Activated T-cell treated with anti-CD3 and anti-CD28 coated beads, Interleukin-2, amount 50 U/mL, for 48 hours (primary cell): ENCODE measurements around the gene DHX29.
A peak's percentile ranks its signal among the peaks of the same experiment; 100 is the strongest.
"Not testable (repeated sequence)": the region's sequence is repeated elsewhere in the genome, so short reads cannot be mapped to it uniquely, and the experiment has no call there.

ENCODE experiments used
- DNase-seq, 2 experiments: peaks; one replicate each; pipeline ENCODE4 v3.0.0-alpha.2; 2020

DHX29 gene, protein sequence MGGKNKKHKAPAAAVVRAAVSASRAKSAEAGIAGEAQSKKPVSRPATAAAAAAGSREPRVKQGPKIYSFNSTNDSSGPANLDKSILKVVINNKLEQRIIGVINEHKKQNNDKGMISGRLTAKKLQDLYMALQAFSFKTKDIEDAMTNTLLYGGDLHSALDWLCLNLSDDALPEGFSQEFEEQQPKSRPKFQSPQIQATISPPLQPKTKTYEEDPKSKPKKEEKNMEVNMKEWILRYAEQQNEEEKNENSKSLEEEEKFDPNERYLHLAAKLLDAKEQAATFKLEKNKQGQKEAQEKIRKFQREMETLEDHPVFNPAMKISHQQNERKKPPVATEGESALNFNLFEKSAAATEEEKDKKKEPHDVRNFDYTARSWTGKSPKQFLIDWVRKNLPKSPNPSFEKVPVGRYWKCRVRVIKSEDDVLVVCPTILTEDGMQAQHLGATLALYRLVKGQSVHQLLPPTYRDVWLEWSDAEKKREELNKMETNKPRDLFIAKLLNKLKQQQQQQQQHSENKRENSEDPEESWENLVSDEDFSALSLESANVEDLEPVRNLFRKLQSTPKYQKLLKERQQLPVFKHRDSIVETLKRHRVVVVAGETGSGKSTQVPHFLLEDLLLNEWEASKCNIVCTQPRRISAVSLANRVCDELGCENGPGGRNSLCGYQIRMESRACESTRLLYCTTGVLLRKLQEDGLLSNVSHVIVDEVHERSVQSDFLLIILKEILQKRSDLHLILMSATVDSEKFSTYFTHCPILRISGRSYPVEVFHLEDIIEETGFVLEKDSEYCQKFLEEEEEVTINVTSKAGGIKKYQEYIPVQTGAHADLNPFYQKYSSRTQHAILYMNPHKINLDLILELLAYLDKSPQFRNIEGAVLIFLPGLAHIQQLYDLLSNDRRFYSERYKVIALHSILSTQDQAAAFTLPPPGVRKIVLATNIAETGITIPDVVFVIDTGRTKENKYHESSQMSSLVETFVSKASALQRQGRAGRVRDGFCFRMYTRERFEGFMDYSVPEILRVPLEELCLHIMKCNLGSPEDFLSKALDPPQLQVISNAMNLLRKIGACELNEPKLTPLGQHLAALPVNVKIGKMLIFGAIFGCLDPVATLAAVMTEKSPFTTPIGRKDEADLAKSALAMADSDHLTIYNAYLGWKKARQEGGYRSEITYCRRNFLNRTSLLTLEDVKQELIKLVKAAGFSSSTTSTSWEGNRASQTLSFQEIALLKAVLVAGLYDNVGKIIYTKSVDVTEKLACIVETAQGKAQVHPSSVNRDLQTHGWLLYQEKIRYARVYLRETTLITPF (N-terminal part only)

GRCh38 chr5:55307383-55308253 is at the start of gene DHX29, which contains the start of gene MTREX:
Gene DHX29 (minus strand): TSS chr5:55307694. CDS start chr5:55307573, 121 bp downstream.
Gene MTREX (plus strand): TSS chr5:55307989. CDS start chr5:55308014, 25 bp downstream.
- peak; percentile 92 for DNase-seq

DNA sequence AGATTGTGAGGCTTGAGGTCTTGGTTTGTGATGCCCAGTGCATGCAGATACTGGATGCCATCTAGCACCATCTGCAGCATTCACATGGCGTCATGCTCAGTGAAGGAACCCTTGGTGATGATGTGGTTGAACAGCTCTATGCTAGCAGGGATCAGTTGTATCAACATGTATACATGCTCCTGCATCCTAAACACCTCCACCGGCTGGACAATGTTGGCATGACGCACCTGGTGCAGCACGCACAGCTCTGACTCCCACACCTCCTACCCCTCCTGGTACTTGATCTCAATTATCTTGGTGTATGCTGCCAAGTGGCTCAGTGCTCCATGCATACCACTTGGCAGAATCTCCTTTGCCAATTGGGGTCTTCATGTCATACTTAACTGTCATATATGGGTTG is 49.4 kb upstream of the DHX29 start:
- DNase-seq: no peak

GRCh38 chr5:55350754-55351153 is 43.3 kb upstream of the DHX29 start:
- no peak for DNase-seq

DNA sequence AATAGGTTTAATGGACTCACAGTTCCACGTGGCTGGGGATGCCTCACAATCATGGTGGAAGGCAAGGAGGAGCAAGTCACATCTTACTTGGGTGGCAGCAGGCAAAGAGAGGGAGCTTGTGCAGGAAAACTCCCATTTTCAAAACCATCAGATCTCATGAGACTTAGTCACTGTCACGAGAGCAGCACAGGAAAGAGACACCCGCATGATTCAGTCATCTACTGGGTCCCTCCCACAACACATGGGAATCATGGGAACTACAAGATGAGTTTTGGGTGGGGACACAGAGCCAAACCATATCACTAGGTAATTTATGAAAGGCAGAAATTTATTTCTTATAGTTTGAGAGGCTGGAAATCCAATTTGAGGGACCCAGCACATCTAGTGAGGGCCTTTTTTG is 40.3 kb upstream of the DHX29 start:
- no peak for DNase-seq

GRCh38 chr5:55345327-55345726 is 37.8 kb upstream of the DHX29 start:
- no peak for DNase-seq

- peak; percentile 75 for DNase-seq
Observed at GRCh38 chr5:55344392-55344992, 37.0 kb upstream of the DHX29 start.

DNA sequence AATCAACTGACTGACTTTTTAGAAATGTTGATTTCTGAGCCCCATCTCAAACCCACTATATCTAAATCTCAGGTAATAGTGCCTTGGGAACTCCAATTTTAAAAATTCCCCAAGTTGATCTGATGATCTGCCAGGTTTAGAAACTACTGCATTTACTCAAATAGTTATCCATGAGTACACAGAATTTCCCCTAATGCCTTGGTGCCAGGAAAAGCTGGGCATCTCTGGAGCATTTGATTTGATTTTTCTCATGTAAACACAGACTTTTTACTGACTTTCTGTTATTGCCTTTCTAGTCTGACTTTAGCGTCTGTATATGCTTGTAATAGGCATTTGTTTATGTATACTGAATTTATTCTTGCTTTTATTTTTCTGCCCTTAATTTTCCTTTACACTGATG is 36.1 kb upstream of the DHX29 start:
- no peak for DNase-seq

DNA sequence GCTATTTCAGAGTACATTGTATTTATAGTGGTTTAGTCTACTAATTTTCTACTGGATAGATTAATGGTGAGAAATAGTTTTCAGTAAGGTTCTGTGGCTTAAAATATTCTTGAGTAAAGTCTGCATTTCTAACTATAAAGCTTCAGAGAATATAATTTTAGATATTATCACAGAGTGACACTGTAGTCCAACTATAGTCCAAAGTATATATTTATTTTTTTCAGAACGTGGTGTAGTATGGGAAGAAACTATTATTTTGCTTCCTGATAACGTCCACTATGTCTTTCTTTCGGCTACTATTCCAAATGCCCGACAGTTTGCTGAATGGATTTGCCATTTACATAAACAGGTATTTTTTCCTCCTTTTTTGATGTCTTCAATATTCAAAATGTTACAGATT is 35.6 kb upstream of the DHX29 start:
- DNase-seq: no peak

DNA sequence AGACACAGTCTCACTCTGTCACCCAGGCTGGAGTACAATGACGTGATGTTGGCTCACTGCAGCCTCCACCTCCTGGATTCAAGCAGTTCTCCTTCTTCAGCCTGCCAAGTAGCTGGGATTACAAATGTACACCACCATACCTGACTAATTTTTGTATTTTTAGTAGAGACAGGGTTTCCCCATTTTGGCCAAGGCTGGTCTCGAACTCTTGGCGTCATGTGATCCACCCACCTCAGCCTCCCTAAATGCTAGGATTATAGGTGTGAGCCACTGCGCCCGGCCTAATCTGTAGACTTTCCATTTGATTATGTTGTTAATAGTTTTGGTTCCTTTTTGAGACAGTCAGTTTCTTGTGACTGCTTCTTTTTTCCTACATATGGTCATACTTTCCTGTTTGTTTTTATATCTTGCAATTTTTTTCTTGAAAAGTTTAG is 31.3 kb upstream of the DHX29 start:
- peak; percentile 78 to 80 for DNase-seq

DNA sequence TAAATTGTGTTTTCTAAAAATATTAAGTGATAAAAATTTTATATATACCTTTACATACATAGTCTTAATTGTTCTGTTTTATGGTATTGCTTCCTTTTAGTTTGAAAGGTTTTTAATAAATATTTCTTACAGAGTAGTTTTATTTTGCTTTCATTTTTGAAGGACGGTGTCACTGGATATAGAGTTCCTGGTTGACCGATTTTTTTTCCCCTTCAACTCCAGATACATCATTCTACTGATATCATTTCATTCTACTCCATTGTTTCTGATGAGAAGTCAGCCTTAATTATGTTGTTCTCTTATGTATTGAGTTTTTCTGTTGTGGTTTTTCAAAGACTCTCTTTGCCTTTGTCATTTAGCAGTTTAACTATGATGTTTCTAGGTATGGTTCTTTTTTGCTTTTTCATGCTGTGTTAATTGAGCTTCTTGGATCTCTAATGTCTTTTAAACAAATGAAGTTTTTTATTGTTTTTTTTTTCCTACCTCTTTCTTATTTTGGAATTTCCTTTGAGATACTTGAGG is 30.7 kb upstream of the DHX29 start:
- DNase-seq: no peak

DNA sequence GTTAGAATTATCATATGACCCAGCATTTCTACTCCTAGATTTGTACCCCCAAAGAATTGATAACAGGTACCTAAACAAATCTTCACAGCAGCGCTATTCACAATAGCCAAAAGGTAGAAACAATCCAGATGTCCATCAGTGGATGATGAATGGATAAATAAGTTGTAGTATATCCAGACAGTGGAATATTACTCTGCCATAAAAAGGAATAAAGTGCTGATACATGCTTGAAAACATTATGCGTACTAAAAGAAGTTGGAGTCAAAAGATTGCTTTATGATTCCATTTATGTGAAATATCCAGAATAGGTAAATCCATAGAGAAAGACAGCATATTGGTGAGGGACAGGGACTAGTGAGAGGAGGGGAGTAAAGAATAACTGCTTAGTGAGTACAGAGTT is 26.3 kb upstream of the DHX29 start:
- no peak for DNase-seq

- DNase-seq: no peak
Observed at GRCh38 chr5:55333017-55333416, 25.5 kb upstream of the DHX29 start.

- DNase-seq: no peak
Observed at GRCh38 chr5:55331321-55331720, 23.8 kb upstream of the DHX29 start.

GRCh38 chr5:55327281-55327680 is 19.8 kb upstream of the DHX29 start:
- no peak for DNase-seq

DNA sequence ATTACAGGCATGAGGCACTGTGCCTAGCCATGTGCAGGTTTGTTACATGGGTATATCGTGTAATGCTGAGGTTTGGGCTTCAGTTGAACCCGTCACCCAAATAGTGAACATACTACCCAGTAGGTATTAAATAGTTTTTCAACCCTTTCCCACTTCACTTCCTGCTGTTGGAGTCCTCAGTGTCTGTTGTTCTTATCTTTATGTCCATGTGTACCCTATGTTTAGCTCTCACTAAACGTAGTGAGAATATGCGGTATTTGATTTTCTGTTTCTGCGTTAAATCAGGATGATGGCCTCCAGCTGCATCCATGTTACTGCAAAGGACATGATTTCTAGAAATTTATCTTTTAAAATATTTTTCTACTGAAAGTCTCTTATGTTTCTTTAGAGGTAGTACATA is 18.1 kb upstream of the DHX29 start:
- DNase-seq: no peak

- no peak for DNase-seq
Observed at GRCh38 chr5:55324815-55325418, 17.4 kb upstream of the DHX29 start.

GRCh38 chr5:55324006-55324405 is 16.5 kb upstream of the DHX29 start:
- no peak for DNase-seq

DNA sequence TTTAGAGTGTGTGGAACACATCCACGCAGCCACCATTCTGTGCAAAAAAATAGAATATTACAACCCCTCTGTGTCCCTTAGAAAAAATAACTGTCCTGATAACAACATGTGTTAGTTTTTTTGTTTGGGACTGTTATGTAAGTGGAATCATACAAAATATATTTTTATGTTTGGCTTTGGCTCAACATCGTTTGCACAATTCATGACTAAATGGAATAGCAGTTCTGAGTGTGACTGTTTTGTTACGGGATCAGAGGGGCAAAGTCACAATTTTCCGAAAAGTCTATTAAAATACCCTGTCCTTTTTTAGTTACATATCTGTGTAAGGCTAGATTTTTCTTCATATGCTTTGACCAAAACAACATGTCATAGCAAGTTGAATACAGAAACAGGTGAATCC is 13.1 kb upstream of the DHX29 start:
- no peak for DNase-seq

DNA sequence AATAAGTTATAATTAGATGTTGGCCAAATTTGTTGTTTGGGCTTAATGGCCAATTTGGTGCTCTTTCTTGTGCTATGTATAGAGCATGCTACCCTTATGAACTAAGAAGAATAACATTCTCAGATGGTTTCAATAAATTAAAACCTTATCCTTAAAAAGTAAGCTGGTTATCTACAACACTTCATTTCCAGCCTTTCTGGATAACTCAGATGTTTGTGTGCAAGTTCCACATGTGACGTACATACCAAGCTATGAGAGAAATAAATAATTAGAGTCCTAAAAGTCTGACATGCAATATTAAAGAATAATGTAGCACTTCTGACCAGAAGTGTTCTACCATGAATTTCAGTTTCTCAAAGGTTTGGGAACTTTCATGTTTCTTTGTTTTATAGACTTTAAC is 12.0 kb upstream of the DHX29 start:
- DNase-seq: no peak

GRCh38 chr5:55318237-55318636 is 10.7 kb upstream of the DHX29 start:
- not testable (repeated sequence) for DNase-seq

DNA sequence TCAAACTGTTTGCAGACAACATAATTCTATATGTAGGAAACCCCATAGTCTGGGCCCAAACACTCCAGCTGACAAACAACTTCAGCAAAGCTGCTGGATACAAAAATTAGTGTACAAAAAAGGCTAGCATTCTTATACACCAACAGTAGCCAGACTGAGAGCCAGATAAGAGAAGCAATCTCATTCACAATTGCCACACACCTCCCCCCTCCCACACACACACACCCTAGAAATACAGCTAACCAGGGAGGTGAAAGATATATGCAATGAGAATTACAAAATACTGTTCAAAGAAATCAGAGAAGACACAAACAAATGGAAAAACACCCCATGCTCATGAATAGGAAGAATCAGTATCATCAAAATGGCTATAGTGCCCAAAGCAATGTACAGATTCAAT is 9.3 kb upstream of the DHX29 start:
- DNase-seq: no peak
